H1 (cell line): ENCODE results near the gene RAB36.

ENCODE experiments used
- BCL11A ChIP-seq, 2 experiments: IDR thresholded peaks; one replicate each; pipeline ENCODE4 v1.6.1; 2011; ENCODE audit warnings: low read depth in 2 of 2, low read length in 2 of 2, mild to moderate bottlenecking in 2 of 2
- CTCF ChIP-seq, 3 experiments: IDR thresholded peaks; 1 replicate in 2 of 3; 2 replicates in 1 of 3; pipeline versions ENCODE4 v1.5.1 to v1.6.1; 2011; ENCODE audit warnings: low read length in 3 of 3, mild to moderate bottlenecking in 3 of 3, inconsistent platforms in 2 of 3, low read depth in 1 of 3, moderate library complexity in 1 of 3; ENCODE audit not compliant: insufficient read depth in 1 of 3; ENCODE audit errors: control extremely low read depth in 1 of 3
- EZH2 ChIP-seq: fragments of 200-600 bp; sonication (generic); IDR thresholded peaks from 2 replicates; pipeline ENCODE4 v1.7.1; 2012; ENCODE audit warnings: low read depth, mild to moderate bottlenecking, moderate library complexity, low read length, inconsistent platforms; ENCODE audit not compliant: severe bottlenecking
- TAF1 ChIP-seq: IDR thresholded peaks from 2 replicates; pipeline ENCODE4 v1.6.1; 2011; ENCODE audit warnings: mild to moderate bottlenecking, low read depth, low read length

GRCh38 chr22:23122216-23122957, 22.9 kb upstream of the RAB36 start:
- no peak for TF ChIP-seq CTCF (IDR thresholded peaks at IDR 0.05; ENCODE audit: control extremely low read depth in 1 of 3, insufficient read depth in 1 of 3, low read depth in 1 of 3, low read length in 3 of 3)
- no peak for TF ChIP-seq TAF1
- no peak for TF ChIP-seq BCL11A (IDR thresholded peaks at IDR 0.05; ENCODE audit: low read depth in 2 of 2, low read length in 2 of 2)
- no peak for TF ChIP-seq EZH2
